ENCODE measurements around the gene PLA2G2C. TPM values are rescaled to one million over a fixed set of nuclear protein-coding genes. Genes with fewer than 3 reads are reported as not detected.

Gene PLA2G2C
- total and polyA plus RNA-seq, 2 of the 8 experiments (the other 6 are each of a cell fraction or from before 2014, with no cell fraction given): not detected

DNA sequence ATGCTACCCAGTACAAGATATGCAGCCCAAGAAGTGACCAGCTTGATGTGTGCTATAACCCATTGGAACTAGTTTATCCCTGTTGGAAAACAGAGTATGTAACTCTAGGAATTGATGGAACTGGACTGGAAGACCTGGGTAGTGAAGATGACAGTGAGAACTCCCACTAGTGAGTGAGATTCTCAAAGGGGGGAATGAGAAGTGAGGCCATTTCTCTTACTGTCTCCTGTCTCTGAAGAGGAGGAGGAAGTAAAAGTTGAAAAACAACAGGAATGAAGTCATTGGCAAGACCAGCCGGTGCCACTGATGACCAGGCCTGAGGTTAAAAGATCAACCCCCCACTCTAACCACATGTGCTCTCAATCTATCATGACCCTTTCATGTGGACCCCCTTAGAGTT is 26.3 kb downstream of the PLA2G2C start:
- no peak overlapping the region for H2BK5ac ChIP-seq (ENCODE audit: low read depth, low read length)
- ChIA-PET CTCF (ENCODE audit: partially characterized antibody) (interaction anchor here (0.6 to 1.6 kb wide), 6 partner anchors 10 to 816 kb away, joined by 3 to 6 read pairs (median 4); no protein-coding TSS in a partner anchor), POLR2A (ENCODE audit: partially characterized antibody) (no interaction called here)
- H3K18ac ChIP-seq (ENCODE audit: extremely low read depth, low read length): no peak overlapping the region
- H2AFZ ChIP-seq (ENCODE audit: low read length): no peak overlapping the region
- H3K79me2 ChIP-seq (ENCODE audit: control insufficient read depth in 1 of 2, insufficient read depth in 2 of 2, low read length in 2 of 2): no peaks in the 10 kb centered on the region
- TF ChIP-seq EP300 (IDR thresholded peaks at IDR 0.05; ENCODE audit: borderline replicate concordance in 1 of 2, low read depth in 2 of 2, low read length in 2 of 2) (peak in 1 of 2 experiments; percentile 91; a peak in 1 of 3 replicates), POLR2AphosphoS5 (IDR thresholded peaks at IDR 0.05; ENCODE audit: low read depth, low read length) (no peak)
- H3K27me3 ChIP-seq (replicated peaks in 1 of 4; ENCODE audit: control insufficient read depth in 3 of 4, extremely low read depth in 1 of 4, insufficient read depth in 3 of 4, low read length in 3 of 4): no peaks in the 10 kb centered on the region
- no peaks in the 10 kb centered on the region for H3K23me2 ChIP-seq (ENCODE audit: low read depth, low read length)
- no peak overlapping the region for H2BK20ac ChIP-seq (ENCODE audit: low read length)
- H2AK5ac ChIP-seq (ENCODE audit: low read depth, low read length): no peak overlapping the region
- H3K56ac ChIP-seq (replicated peaks; ENCODE audit: insufficient read length, low read depth, low read length): no peak overlapping the region
- 94% methylated on average over 1 of the region's 1 CpG; no CpG with 5 or more reads in 1 of the 2 experiments for WGBS, 2 experiments (ENCODE audit: extremely low coverage in 1 of 2, insufficient coverage in 1 of 2, insufficient read length in 1 of 2, insufficient replicate concordance in 2 of 2, low coverage in 1 of 2, low lambda C conversion rate in 2 of 2, missing lambda C conversion rate in 1 of 2)
- H2BK120ac ChIP-seq (replicated peaks; ENCODE audit: low read depth, low read length): no peak overlapping the region
- H4K5ac ChIP-seq (ENCODE audit: insufficient read length, low read depth, low read length): no peak overlapping the region
- no peak overlapping the region for H4K91ac ChIP-seq (replicated peaks; ENCODE audit: insufficient read length, low read length)
- DNase-seq (ENCODE audit: low read depth in 1 of 2, low spot score in 2 of 2): no peak
- no peak overlapping the region for H3K23ac ChIP-seq (ENCODE audit: insufficient read length)
- no peak overlapping the region for H3K4ac ChIP-seq (replicated peaks; ENCODE audit: insufficient read length, low read depth, low read length)
- no peak overlapping the region for H3K4me2 ChIP-seq (ENCODE audit: insufficient read depth in 1 of 2, low read depth in 2 of 2, low read length in 2 of 2)
- H3K9ac ChIP-seq (replicated peaks in 1 of 4; ENCODE audit: extremely low read depth in 1 of 4, low read depth in 3 of 4, low read length in 3 of 4): no peak overlapping the region
- no peak overlapping the region for H2BK15ac ChIP-seq (ENCODE audit: low read length)
- H2BK12ac ChIP-seq (ENCODE audit: low read depth, low read length): no peak overlapping the region
- H3K4me1 ChIP-seq (replicated peaks in 1 of 4; ENCODE audit: control insufficient read depth in 3 of 4, insufficient read depth in 4 of 4, low read length in 3 of 4): no peaks in the 10 kb centered on the region
- H3K4me3 ChIP-seq (ENCODE audit: extremely low read depth in 1 of 4, insufficient read depth in 2 of 4, low read depth in 3 of 4, low read length in 4 of 4): no peak overlapping the region
- peaks cover 18 to 19% of the 10 kb centered on the region in 2 experiments for H3K9me3 ChIP-seq (ENCODE audit: insufficient read depth in 2 of 2, low read depth in 1 of 2, low read length in 1 of 2)
- no peak overlapping the region for H3K27ac ChIP-seq (ENCODE audit: low read depth, low read length)
- no peaks in the 10 kb centered on the region for H3K36me3 ChIP-seq (ENCODE audit: control insufficient read depth in 2 of 4, insufficient read depth in 4 of 4, low read length in 3 of 4)
- H3K79me1 ChIP-seq (ENCODE audit: low read depth, low read length): no peaks in the 10 kb centered on the region
- no peaks in the 10 kb centered on the region for H4K20me1 ChIP-seq (replicated peaks in 1 of 2; ENCODE audit: control insufficient read depth in 1 of 2, insufficient read depth in 2 of 2, low read length in 2 of 2)
- no peak overlapping the region for H4K8ac ChIP-seq (ENCODE audit: extremely low read depth, insufficient read depth, low read length)
- H3K14ac ChIP-seq (ENCODE audit: insufficient read length): no peak overlapping the region
- FAIRE-seq: no peak

Measured in H1 (cell line).